HG03064 (cell line): Measurements from ENCODE around the gene TMEM219.

Source experiments
- ATAC-seq: cut with Tn5 transposase; IDR thresholded peaks from one replicate; pipeline ENCODE4 v1.9.1; 2021; ENCODE audit warnings: low read depth; ENCODE audit not compliant: unreplicated experiment

Gene TMEM219

DNA sequence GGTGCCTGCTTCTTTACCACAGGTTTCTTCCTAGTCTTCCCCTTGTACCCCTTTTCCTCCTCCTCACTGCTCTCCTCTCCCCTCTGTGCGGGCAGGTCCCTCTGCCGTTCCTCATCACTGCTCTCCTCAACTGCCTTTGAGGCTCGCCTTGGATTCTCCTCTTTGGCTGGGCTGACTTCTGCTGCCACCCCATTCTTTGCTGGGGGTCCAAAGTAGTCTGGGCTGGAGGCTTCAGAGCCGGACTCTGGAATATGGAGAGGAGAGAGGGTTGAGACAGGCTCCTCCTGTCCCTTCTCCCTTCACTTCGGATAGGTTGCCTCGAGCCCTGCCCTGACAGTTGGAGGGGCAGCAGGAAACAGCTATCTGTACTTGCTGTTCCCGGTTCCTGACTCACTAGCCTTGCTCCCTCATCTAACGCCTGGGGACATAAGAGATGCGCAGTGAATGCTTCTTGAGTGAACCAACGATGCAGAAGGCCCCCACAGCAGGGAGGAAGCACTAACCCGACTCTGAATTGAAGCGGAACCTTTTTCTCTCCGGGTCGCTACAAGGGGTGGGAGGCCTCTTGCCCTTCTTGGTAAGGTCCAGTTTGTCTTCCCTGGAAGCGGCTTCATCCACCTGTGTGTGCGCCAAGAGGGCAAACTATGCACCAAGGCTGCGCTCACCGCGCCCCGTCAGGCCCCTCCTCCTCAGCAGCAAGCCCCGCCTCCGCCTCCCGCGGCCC lies 32.9 kb downstream of the TMEM219 start:
- ATAC-seq = no peak

GRCh38 chr16:29995324-29995910 lies 33.5 kb downstream of the TMEM219 start, which contains the start of gene HIRIP3:
Gene HIRIP3, minus strand, starts transcription at chr16:29995617. Its CDS starts 12 bp downstream, at chr16:29995605.
- no peak for ATAC-seq

GRCh38 chr16:29995911-29996765 lies 34.3 kb downstream of the TMEM219 start, which contains the start of gene INO80E:
Gene INO80E, plus strand, starts transcription at chr16:29996241. Its CDS starts 70 bp downstream, at chr16:29996311.
- peak; percentile 76 for ATAC-seq

- ATAC-seq = no peak
Measured at GRCh38 chr16:29996766-29997250, 34.9 kb downstream of the TMEM219 start.

DNA sequence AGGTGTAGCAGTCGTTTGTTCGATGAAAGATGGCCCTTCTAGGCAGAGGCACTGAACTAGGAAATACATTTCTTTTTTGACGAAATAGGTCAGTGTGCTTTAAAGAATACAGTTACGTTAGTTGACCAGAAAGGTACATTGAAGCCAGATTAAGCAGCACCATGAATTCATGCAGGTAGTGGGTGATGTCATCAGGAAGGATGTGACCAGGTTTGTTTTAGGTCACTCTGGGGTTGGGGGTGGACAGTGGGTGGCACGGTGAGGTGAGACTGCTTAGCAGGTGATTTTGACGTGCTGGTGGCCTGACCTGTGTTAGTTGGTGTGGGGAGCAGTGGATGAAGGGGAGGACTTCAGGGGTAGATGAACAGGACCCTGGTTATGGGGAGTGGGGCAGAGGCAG lies 37.7 kb downstream of the TMEM219 start:
- ATAC-seq = no peak

DNA sequence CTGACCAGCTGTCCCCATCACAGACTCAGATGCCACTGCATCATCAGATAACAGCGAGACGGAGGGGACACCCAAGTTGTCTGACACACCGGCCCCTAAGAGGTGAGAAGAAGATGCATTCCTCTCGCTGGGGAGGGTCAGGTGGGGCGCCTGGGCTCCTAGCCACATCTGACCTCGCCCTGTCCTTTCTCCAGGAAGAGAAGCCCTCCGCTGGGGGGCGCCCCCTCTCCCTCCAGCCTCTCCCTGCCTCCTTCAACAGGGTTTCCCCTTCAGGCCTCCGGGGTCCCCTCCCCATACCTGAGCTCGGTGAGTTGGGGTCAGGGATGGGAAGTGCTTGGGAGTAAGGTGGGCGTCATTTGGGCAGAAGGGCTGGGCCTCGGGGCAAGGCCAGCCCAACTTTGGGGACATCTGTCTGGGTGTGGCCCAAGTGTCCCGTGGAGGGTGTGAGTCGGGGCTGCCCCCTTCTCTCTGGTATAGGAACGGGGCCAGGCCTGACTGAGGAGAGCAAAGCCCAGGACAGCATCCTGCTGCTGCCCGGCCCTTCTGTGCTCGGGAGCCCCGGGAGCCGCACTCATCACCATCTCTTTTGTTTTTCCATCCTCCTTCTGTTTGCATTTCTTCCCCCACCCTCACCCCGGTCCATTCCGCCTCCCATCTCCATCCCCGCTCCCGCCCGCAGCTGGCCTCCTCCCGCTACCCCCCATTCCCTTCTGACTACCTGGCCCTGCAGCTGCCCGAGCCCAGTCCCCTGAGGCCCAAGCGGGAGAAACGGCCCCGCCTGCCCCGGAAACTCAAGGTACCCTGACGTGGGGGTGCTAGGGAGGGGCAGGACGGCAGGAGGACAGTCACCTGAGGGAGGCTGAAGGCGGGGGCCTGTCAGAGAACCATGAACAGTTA lies 39.1 kb downstream of the TMEM219 start:
- ATAC-seq = no peak

DNA sequence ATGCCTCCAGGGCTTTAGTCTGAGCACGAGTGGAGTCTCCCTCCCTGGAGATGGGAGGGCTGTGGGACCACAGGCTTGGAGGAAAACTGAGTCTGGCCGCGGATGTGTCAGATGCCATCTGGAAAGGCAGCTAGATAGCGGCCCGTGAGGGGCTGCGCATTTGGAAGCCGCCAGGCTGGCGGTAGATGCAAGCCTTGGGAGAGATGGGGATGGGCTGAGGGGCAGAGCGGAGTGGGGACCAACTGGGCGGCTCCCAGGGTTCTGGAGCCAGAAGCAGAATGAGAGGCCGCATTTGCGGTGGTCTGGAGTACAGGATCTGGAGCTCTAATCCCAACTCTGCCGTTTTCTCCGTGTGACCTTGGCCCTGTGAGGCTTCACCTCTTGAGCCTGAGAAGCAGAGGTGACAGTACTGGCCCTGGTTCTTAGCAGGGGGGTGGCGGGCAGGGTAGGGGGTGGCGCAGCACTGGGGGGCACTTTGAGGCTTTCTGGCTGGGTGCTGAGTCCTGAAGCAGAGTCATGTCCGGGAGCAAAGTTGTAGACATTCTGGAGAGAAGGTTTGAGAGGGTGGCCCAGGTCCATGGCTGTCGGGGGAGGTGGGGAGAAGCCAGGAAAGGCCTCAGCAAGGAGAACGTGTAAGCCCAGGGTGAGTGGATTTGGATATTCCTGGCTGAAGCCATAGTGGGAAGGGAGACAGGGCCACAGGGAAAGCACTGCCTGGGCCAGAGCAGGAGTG lies 40.9 kb downstream of the TMEM219 start:
- ATAC-seq = no peak

- no peak for ATAC-seq
Measured at GRCh38 chr16:30003670-30004423, 42.0 kb downstream of the TMEM219 start.

DNA sequence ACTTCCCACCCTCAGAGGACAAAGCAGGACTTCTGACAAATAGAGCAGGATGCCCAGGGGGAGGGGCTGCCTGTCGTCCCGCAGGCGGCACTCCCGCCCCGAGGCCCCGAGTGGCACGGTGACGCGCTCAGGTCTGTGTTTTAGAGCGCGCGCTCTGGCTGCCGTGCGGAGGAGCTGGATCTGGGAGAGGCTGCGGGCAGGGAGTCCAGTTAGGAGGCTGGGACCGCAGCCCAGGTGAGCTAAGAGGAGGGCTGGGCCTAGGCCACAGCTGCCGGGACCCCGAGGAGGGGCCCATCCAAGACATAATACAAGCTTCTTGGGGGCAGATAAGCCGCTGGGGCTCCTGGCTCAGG lies 42.5 kb downstream of the TMEM219 start:
- ATAC-seq = no peak

DNA sequence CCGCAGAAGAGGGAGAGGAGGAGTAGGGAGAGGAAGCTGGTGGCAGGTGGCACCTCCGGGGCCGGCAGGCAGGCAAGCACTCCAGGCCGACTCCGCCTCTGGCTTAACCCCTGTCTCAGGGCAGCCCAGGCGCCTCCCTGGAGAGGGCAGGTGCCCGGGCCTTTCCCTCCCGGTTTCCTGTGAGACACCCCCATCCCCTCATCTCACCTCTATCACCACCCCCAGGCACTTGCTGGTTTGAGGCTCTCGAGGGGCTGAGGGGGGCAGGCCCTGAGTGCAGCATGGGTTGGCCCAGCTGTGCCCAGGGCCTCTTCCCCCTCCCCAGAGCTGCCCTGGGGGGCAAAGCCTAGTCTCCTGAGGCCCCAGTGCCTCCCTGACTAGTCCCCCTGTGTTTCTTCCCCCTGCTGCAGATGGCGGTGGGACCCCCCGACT lies 42.9 kb downstream of the TMEM219 start:
- no peak for ATAC-seq

- ATAC-seq = no peak
Measured at GRCh38 chr16:30005341-30006094, 43.6 kb downstream of the TMEM219 start.

GRCh38 chr16:30006095-30006473 lies 44.2 kb downstream of the TMEM219 start:
- no peak for ATAC-seq

DNA sequence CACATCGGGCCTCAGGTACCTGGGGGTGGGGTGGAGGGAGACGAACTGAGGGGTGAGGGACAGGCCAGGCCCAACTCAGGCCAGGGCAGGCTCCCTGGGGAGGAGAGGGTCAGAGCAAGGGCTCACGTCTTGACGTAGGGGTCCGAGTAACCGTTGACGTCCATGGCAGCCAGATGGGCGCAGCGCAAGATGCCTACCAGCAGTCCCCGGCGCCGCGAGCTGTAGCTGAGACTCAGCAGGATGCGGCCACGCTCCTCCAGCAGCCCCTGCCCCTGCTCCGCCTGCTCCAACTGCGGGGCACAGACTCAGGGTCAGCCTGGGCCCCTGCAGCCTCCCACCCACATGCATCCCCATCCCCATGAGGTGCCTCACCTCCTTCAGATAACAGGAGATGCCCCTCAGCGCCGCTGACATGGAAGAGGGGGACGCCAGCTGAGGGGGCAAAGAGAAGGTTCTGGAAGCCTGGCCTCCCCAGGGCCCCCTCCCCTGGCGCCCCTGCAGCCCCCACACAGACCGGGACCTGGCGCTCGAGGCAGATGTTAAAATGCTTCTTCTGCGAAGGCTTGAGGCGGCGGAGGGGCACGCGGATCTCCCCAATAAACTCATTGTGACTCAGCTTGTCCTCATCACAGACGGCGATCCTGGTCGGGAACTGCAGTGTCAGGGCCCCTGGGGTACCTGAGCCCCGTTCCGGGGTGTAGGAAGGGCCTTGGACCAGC lies 44.9 kb downstream of the TMEM219 start:
- no peak for ATAC-seq

DNA sequence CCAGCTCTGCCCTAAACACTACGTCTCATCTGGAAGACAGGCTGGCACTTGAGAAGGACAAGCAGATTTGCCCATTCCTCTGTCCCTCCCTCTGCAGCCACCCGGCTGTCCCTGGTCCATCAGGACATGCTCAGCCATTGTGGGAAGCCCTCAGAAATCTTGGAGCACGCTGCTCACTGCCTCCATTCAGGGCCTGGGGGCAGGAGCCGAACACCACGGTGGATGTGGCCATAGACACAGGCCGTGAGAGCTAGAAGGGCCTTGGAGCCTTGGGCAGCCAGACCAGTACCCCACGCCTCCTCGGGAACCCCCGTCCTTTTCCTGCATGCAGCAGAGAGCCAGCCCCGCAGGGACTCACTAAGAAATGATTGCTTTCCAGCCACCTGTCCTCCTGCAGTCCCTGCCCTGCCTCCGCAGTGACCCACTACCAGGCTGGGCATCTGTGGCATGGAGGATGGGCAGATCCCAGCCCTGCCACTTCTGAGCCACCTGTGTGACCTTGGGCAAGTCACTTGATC lies 45.6 kb downstream of the TMEM219 start:
- ATAC-seq = no peak

DNA sequence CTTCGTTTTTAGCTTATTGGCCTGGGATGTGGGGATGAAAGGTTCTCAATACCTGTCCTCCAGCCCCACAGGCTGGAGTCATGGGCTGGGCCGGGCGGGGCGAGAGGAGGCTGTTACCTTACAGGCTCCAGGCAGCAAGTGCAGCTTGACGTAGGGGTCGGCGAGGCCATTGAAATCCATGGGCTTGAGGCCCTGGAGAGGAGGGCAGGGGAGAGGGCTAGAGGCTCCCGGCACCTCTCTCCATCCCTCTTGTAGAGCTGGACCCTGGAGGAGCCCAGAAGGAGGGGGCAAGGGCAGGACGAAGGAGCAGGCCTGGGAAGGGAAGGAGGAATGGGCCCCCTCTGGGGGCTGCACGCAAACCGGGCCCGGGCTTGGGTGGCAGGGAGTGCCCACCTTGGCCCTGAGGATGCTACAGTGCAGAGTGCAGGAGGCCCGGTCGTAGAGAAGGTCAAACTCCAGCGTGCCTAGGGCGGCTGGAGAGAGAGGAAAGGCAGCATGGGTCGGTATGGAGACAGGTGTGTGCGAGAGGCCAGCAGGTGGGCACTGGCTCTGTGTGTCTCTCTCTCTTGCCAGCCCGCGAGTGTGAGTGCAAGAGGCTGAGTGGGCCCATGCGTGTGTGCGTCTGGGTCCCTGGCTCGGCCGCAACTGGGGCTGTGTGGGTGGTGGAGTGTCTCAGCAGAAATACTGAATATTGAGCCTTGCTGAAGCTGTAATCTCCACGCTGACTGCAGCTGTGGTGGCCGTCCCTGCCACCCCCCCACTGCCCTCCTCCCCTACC lies 47.4 kb downstream of the TMEM219 start:
- no peak for ATAC-seq

DNA sequence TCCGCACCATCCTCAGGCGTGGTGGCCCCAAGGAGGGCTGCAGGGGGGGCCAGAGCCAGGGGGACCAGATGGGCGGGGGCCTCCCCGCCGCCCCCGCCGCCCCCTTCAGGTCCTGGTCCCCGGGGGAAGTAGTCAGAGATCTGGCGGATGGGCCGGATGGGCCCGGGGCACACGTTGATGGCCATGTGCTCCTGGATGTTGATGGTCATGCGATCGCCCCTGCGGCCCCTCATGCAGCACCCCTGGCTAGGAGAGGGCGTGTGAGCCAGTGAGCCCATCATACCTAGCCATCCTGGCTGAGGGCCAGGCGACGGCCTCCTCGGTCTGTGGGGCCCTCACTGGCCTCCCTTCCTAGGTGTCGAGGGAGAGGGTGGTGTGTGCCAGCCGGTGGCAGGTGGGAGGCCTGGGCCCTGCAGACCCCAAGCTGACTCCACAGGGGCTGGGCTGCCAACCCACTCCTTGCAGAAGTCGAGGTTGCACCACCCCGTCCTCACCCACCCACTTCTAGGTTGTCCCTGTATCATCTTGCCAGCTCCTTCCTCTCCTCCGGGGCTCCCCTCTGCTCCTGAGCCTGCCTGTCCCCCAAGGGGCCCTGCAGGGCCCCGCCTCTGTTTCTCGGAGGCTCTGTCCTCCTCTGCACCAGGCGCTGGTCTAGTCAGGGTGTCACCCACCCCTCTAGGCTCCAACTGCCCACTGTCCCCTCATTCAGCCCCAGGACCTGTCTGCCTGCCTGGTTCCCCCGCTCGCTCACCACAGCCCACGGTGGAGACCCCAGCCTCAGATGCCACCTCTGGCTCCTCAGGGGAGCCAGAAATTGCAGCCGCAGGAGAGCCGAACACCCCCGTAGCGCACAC lies 48.3 kb downstream of the TMEM219 start:
- no peak for ATAC-seq
